ENCODE results near the gene TMEM151A. TPM values are rescaled to one million over a fixed set of nuclear protein-coding genes. Genes with fewer than 3 reads are reported as not detected.
A peak's percentile ranks its signal among the peaks of the same experiment; 100 is the strongest.
"Not testable (repeated sequence)": the region's sequence is repeated elsewhere in the genome, so short reads cannot be mapped to it uniquely, and the experiment has no call there.

The TMEM151A gene
- total RNA-seq, 1 donor from 2014 or later, result not detected

DNA sequence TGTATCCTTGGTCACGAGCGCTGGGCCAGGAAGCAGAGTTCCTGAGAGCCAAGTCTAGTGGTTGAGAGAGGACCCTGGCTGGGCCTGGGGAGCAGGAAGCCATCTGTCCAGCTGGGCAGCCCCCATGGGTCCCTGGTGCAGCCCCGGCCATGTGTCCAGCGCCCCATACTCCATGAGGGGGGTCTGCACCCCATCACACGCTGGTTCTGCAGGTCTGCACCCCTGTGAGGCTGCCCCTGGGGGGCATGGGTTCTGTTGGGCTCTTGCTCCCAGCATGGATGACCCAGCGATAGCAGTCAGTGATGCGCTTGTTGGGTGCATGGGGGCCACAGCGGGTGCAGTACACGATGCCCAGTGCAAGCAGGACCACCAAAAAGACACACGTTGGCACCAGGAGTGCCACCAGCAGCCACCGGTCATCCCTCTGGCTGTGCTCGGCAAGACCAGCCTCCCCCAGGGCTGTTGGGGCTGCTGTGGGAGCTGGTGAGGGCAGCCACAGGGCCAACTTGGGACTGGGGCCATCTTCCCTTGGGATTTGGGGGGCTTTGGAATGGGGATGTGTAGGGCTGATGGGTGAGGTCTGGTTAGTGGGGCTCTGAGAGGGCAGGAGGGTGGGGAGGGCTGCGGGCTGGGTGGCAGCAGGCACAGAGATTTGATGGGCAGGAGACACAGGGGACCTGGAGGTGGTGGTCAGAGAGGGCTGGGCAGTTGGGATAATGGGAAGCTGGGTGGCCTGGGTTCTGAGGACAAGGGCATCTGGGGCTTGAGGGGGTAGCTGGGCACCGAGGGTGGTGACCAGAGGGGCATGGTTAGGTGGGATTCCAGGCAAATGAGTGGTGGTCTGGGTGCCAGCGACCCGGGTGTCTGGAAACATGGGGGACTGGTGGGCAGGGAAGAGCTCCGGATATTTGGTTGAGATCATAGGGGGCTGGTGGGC, 23.1 kb downstream of the TMEM151A start:
- no peak for DNase-seq
- no peak for ATAC-seq (ENCODE audit: poor library complexity)
- intact Hi-C loops (cut with DNase I), result loop anchor here (10.0 kb wide), 1 partner anchor 70 kb away; no protein-coding TSS in a partner anchor

DNA sequence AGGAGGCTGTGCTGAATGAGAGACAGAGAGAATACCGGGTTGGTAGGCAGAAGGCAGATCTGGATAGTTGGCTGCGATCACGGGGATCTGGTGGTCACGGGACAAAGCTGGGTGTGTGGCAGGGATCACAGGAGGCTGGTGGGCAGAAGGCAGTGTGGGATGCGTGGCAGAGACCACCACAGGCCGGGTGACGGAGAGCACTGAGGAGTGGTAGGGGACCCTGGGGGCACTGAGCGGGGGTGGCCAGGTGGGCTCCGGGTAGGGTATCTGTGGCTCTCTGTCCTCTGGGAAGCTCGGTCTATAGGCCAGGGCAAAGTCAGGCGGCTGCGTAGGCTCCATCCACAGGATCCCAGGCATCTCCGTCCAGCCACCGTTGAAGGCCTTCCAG, 23.8 kb downstream of the TMEM151A start:
- intact Hi-C loops (cut with DNase I), result loop anchor here (10.0 kb wide), 1 partner anchor 69 kb away; no protein-coding TSS in a partner anchor
- ATAC-seq (ENCODE audit: poor library complexity), result no peak
- DNase-seq, result no peak

DNA sequence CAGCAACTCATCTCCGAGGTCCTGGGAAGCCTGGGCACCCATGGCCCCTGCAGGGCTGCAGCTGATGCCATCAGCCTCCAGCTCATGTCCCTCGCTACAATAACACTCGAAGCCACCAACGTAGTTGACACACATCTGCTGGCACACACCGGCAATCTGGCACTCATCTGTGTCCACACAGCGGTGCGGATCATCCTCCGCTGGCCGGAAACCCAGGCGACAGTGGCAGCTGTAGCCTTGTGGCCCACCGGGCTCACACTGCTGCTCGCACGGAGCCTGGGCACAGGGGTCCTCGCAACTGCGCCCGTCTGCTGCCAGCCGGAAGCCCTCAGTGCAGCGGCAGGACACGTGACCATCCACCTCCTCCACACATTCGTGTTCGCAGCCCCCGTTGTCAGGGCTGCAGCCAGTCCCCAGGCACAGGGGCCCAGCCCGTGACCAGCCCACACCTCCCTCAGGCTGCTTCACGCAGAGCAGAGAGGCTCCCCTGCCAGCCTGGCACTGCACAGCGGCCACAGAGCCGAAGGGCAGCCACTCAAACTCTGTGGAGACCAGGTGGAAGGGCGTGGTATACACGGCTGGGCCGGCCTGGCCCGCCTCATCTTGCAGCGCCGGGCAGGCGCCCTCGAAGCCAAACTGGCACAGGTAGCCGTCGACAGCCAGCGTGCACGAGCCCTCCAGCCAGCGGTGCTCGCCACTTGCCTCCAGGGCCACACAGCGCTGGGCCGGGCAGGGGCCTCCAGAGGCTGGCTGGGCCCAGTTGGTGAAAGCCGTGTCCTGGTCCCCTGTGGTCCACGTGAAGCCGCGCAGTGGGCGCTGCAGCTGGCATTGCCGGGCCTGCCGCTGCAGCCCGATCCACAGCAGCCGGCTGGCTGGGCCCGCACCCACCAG, 24.5 kb downstream of the TMEM151A start:
- ATAC-seq (ENCODE audit: poor library complexity) (no peak), DNase-seq (no peak)
- intact Hi-C loops (cut with DNase I), result loop anchor here (10.0 kb wide), 1 partner anchor 69 kb away; no protein-coding TSS in a partner anchor

DNA sequence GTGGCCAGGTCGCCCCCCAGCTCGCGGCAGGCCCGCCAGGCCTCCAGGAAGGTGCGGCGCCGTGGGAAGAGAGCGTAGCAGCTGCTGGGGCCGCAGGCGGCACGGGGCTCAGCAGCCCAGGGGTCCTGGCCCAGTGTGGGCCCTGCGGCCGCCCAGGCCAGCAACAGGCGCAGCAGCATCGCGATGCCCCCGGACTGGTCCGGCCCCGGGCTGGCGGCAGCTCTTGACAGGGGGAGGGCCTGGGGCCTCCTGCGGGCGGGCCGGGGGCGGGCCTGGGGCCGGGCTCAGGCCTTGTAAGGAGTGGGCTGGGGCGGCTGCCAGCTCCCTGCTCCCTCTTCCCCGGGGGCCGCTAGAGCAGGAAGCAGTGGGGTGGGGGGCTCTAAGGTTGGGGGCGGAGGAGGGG, 25.2 kb downstream of the TMEM151A start, which contains the start of gene CD248:
Gene CD248, minus strand, starts transcription at position 196 of the 403 bp plus-strand sequence. Its CDS starts 17 bp downstream, at position 179.
- intact Hi-C loops (cut with DNase I), result loop anchor here (10.0 kb wide), 1 partner anchor 68 kb away; no protein-coding TSS in a partner anchor
- peak; percentile 64 for ATAC-seq (ENCODE audit: poor library complexity)
- peak; percentile 91 for DNase-seq

DNA sequence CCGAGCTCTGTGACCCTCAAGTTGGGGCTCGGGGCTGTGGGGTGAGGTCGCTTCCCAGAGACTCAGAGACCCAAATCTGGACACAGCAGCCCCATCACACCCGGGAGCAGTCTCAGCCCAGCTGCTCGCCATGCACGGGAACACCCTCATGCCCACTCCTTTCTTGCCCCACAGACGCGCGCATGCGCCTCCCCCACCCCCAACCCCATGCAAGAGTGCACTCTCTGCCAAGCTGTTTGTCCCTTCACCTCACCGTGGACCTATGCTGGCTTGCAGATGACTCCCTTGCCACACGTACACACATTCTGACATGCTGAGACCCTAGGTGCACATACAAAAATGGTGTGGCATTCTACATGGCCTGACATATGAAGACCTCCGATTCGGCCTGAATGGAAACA, 25.6 kb downstream of the TMEM151A start:
- intact Hi-C loops (cut with DNase I), result loop anchor here (10.0 kb wide), 1 partner anchor 67 kb away; no protein-coding TSS in a partner anchor
- peak; percentile 76 for DNase-seq
- peak; percentile 35 for ATAC-seq (ENCODE audit: poor library complexity)

DNA sequence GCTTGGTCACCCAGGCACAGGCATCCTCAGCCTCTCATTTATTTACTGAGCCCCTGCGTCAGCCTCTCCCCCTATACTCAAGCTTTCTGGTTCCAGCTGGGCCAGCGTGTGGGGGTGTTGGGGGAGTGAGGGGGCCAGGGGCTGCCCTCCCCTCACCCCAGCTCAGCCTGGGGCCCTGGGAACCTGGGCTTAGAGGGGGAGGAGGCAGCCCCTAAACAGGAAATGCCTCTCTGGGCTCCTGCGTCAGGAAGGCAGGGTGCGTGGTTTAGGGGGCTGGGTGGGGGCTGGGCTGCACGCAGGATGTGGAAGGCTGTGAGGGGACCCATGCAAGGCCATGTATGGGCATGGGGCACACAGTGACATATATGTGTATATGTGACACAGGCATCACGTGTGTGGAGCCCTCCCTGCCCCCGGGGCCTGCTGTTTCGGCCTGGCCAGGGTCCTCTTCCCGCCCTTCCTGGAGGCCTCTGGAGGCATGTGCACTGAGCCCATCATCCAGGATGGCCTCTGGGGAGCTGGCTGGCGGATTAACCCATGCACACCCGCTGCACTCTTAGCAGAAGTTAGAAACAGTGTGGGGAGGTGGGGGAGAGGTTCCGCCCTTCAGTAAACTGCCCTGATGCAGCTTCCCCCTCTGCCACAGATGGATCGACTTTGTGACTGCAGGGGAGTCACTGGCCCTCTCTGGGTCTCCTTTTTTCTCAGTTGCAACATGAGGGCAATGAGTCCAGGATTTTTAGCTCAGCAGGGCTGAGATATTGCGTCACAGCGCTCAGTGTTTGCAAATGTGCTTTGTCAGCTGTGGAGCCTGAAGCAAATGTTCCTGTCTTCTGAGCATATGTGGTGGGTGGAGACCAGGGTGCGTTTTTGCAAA, 26.3 kb downstream of the TMEM151A start:
- intact Hi-C loops (cut with DNase I), result loop anchor here (10.0 kb wide), 1 partner anchor 67 kb away; no protein-coding TSS in a partner anchor
- ATAC-seq (ENCODE audit: poor library complexity) (peak; percentile 33), DNase-seq (peak; percentile 78)

DNA sequence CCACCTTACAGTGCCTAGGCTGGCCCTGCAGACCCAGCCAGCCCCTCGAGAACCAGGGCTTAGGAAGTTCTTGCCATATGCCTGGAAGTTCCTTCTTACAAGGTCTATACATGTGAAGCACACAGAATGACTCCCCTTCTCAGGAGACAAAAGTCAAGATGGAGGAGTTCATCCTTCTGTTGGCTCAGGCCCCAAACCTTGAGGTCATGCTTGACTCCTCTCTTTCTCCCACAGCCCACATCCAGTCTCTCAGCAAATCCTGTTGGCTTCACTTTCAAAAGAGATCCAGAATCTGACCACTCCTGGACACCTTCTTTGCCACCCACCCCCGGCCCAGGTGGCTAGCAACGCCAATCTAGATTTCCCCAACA, 26.9 kb downstream of the TMEM151A start:
- DNase-seq (no peak), ATAC-seq (ENCODE audit: poor library complexity) (no peak)

DNA sequence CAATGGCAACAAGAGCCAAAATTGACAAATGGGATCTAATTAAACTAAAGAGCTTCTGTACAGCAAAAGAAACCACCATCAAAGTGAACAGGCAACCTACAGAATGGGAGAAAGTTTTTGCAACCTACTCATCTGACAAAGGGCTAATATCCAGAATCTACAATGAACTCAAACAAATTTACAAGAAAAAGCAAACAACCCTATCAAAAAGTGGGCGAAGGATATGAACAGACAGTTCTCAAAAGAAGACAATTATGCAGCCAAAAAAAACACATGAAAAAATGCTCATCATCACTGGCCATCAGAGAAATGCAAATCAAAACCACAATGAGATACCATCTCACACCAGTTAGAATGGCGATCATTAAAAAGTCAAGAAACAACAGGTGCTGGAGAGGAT, 28.6 kb downstream of the TMEM151A start:
- DNase-seq; ATAC-seq (ENCODE audit: poor library complexity); intact Hi-C loops (cut with DNase I): not testable (repeated sequence)

More for the DNA sequence above, 26.9 kb downstream of the TMEM151A start:
- intact Hi-C loops (cut with DNase I), result loop anchor here (10.0 kb wide), 1 partner anchor 66 kb away; no protein-coding TSS in a partner anchor

DNA sequence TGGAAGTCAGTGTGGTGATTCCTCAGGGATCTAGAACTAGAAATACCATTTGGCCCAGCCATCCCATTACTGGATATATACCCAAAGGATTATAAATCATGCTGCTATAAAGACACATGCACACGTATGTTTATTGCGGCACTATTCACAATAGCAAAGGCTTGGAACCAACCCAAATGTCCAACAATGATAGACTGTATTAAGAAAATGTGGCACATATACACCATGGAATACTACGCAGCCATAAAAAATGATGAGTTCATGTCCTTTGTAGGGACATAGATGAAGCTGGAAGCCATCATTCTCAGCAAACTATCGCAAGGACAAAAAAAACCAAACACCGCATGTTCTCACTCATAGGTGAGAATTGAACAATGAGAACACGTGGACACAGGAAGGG, 29.1 kb downstream of the TMEM151A start:
- ATAC-seq (ENCODE audit: poor library complexity); DNase-seq; intact Hi-C loops (cut with DNase I): not testable (repeated sequence)

DNA sequence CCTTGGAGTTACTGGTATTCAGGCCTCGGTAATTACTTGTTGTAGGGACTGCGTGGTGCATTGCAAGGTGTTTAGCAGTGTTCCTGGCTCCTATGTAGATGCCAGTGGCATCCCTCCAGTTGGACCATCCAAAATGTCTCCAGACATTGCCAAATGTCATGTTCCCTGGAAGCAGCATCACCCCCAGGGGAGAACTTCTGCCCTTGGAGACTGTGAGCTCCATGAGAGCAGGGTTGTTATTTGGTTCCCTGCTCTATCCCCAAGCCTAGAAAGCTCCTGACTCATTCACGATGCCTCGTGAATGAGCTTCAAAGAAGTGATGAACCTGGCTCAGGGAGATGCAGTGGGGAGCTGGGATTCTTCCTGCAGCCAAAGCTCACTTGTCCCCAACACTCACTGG, 29.9 kb downstream of the TMEM151A start:
- intact Hi-C loops (cut with DNase I), result no loop called here
- DNase-seq (no peak), ATAC-seq (ENCODE audit: poor library complexity) (no peak)

DNA sequence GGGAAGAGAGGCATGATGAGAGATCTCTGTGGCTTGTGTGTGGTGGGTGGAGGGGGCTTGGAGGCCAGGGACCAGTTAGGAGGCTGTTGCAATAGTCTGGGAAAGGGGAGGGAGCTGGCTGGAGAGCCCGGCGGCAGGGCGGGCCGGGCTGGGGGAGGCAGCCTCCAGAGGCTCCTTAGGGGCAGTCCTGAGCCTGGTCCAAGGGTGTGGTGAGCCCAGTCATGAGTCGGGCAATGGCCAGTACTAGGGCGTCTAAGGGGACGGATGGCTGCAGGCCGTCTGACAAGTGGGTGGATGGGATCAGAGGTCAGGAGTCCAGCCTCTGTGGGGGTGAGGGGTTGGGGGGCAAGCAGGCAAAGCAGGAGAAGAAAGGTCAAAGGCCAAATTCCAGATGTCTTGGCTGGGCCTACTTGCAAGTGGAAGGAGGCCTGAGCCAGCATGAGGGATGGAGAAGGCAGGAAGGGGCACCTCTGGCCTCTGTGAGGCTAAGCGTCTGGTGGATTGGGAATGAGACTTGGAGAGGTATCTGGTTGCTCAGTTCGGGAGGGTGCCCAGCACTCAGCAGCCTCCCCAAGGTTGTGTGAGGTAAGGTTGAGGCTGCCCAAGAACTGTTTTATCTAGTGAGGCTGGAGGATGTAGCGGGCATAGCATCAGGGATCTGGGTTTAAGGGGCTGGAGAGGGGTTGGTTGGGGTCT, 31.2 kb downstream of the TMEM151A start:
- peak; percentile 40 for ATAC-seq (ENCODE audit: poor library complexity)
- intact Hi-C loops (cut with DNase I), result no loop called here
- DNase-seq, result peak; percentile 85

DNA sequence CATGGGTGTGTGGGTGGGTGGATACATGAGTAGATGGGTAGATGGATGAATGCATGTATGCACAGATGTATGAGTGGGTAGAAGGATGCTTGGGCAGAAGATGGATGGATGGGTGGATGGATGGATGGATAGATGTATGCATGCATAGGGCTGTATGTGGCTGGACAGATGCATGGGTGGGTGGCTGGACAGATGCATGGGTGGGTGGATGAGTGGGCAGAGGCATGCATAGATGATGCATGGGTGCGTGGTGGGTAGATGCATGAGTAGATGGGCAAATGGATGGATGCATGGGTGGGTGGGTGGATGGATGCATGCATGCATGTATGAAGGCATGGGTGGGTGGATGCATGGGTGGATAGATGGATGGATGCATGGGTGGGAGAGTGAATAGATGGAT, 32.0 kb downstream of the TMEM151A start:
- intact Hi-C loops (cut with DNase I), result no loop called here
- DNase-seq, result no peak
- no peak for ATAC-seq (ENCODE audit: poor library complexity)

DNA sequence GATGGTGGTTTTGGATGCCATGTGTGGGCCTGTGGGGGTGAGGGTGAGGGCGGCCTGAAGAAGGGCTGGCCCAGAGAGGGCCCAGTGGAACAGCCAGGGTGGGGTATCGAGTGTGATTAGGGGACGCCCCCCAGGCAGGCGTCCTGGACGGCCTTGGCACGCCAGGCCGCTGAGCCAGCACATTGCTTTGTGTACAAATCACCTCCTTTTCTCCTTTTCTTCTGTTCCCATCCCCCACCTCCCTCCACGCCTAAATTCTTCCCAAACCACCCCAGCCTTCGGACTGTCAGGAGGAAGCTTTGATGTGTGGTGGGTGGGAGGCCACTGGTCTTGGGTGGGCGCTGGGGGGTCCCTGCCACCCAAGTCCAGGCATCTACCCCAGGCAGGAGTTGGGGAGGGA, 33.0 kb downstream of the TMEM151A start:
- DNase-seq (peak; percentile 46), ATAC-seq (ENCODE audit: poor library complexity) (no peak)
- intact Hi-C loops (cut with DNase I), result no loop called here

DNA sequence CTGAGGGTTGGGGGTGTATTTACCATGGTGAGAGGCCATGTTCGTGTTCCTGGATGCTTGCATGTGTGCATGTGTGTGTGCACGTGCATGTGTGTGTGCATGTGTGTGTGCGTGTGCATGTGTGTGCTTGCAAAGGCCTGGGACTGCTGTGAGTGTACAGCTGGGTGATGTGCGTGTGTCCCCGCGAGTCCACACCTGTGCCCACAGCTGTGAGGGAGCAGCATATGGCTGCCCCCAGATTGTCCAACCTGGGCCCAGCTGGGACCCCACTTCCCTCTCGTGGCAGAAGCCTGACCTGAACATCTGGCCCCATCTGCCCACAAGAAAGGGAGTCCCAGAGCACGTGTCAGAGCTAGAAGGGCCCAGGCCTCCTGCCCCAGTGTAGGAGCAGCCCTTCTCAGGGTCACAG, 33.6 kb downstream of the TMEM151A start:
- intact Hi-C loops (cut with DNase I), result no loop called here
- ATAC-seq (ENCODE audit: poor library complexity) (no peak), DNase-seq (no peak)

DNA sequence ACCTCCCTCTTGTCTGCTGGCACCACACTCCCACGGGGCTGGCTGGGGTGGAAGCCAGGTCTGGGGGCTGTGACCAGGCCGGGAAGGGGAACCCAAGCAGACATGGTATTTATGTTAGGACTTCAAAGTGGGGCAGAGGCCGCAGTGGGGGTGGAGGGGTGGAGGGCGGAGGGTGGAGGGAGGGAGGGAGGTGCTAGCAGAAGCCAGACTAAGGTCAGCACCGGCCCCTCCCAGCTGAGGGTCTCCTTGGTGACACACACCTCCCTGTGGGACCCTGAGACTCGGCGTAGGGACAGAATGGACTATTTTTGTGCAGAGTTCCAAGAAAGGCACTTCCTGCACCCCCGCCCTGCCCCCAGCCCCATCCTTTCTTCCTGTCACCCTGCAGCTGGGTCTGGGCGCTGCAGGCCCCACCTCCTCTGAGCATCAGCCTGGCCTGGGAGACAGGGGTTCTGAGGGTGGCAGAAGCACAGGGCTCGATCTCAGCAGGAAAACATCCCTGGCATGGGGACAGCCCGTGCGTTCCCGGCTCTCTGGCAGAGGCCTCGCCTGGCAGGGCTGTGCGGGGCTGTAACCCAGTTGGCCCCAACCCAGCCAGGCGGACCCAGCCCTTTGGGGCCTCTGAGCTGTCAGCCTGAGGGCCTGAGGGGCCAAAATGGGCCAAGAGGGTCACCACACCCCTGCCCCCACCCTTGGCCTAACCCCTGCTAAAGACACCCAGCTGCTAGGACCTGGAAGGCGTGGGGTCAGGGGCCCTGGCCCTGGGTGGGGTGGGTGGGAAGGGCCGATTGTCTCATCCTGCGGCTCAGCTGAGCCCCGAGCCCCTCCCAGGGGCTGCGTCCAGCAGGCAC, 34.8 kb downstream of the TMEM151A start:
- peak; percentile 84 for DNase-seq
- intact Hi-C loops (cut with DNase I), result no loop called here
- peak; percentile 67 for ATAC-seq (ENCODE audit: poor library complexity)
